ENCODE data around the gene ASCC3.

Gene ASCC3

DNA sequence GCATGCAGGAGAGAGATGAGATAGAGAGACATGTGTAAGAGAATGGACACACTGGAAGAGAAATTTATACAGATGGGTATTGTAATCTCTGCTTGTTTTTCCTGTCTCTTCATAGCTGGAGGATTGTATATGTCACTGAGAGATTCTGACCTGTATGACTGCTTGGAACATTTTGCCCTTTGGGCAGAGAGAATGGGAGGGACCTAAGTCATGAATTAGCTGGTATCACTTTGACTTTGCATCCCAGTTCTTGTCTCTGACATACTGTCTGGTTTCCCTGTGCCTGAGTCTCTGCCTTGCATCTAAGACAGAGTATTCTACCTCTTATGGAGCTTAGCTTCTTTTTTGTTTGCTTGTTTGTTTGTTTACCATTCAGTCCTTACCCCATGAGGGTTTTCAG, 37.0 kb upstream of the ASCC3 start:
- no peak for DNase-seq (ENCODE audit: extremely low read depth, low read depth)
- TF ChIP-seq, protein P1, sequence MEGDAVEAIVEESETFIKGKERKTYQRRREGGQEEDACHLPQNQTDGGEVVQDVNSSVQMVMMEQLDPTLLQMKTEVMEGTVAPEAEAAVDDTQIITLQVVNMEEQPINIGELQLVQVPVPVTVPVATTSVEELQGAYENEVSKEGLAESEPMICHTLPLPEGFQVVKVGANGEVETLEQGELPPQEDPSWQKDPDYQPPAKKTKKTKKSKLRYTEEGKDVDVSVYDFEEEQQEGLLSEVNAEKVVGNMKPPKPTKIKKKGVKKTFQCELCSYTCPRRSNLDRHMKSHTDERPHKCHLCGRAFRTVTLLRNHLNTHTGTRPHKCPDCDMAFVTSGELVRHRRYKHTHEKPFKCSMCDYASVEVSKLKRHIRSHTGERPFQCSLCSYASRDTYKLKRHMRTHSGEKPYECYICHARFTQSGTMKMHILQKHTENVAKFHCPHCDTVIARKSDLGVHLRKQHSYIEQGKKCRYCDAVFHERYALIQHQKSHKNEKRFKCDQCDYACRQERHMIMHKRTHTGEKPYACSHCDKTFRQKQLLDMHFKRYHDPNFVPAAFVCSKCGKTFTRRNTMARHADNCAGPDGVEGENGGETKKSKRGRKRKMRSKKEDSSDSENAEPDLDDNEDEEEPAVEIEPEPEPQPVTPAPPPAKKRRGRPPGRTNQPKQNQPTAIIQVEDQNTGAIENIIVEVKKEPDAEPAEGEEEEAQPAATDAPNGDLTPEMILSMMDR (IDR thresholded peaks at IDR 0.05; ENCODE audit: low read depth, low read length) = no peak

DNA sequence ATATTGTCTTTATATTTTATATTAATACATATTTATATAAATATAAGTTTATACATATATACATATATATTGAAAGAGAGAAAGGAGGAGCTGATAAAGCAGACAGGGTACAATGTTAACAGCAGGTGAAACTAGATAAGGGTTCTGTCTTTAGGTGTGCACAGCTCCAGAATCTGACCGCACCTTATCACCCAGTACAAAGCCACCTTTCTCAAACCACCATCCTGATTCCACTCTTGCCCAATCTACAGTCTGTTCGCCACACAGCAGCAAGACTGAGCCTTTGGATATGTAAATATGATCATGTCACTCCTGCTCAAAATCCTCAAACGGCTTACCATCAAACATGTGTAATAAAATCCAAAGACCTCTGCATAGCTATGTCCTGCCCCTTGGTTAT, 34.7 kb upstream of the ASCC3 start:
- no peak for DNase-seq (ENCODE audit: extremely low read depth, low read depth)
- TF ChIP-seq, protein P1 (IDR thresholded peaks at IDR 0.05; ENCODE audit: low read depth, low read length) = no peak

DNA sequence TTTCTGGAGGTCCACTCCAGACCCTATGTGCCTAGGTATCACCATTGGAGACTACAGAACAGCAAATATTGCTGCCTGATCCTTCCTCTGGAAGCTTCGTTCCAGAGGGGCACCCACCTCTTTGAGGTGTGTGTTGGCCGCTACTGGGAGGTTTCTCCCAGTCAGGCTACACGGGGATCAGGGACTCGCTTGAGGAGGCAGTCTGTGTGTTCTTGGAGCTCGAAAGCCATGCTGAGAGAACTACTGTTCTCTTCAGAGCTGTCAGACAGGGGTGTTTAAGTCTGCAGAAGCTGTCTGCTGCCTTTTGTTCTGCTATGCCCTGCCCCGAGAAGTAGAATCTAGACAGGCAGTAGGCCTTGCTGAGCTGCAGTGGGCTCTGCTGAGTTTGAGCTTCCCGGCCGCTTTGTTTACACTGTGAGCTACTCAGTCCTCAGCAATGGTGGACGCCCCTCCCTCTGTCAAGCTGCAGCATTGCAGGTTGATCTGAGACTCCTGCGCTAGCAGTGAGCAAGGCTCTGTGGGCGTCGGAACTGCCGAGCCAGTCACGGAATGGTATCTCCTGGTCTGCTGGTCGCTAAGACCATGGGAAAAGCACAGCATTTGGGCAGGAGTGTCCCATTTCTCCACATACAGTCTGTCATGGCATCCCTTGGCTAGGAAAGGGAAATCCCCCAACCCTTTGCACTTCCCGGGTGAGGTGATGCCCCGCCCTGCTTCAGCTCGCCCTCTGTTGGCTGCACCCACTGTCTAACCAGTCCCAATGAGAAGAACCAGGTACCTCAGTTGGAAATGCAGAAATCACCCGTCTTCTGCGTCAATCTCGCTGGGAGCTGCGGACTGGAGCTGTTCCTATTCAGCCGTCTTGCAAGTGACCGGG, 32.5 kb upstream of the ASCC3 start:
- no peak for DNase-seq (ENCODE audit: extremely low read depth, low read depth)
- TF ChIP-seq, protein P1 (IDR thresholded peaks at IDR 0.05; ENCODE audit: low read depth, low read length) = no peak

- TF ChIP-seq, protein P1 (IDR thresholded peaks at IDR 0.05; ENCODE audit: low read depth, low read length) = no peak; the same call in 1 of the 2 replicates
- DNase-seq (ENCODE audit: extremely low read depth, low read depth) = no peak
These were observed 25.2 kb upstream of the ASCC3 start for GRCh38 chr6:100906325-100906724.

DNA sequence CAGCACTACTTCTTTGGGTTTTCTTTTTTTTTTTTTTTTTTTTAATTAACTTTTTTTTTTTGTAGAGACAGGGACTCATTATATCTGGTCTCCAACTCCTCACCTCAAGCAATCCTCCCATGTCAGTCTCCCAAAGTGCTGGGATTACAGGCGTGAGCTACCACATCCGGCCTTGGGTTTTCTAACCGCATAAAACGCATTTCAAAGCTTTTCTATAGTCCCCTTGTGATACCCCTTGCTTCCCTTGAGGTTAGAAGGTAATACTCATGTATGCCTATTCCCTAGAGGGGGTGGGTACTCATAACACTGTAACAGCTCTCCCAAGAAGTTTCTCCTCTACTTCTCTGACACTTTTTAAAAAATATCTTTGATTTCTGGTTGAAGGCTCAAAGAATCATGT, 23.9 kb upstream of the ASCC3 start:
- no peak for DNase-seq (ENCODE audit: extremely low read depth, low read depth)
- TF ChIP-seq, protein P1 (IDR thresholded peaks at IDR 0.05; ENCODE audit: low read depth, low read length) = no peak

GRCh38 chr6:100904316-100904715, 23.2 kb upstream of the ASCC3 start:
- TF ChIP-seq, protein P1 (IDR thresholded peaks at IDR 0.05; ENCODE audit: low read depth, low read length) = no peak
- no peak for DNase-seq (ENCODE audit: extremely low read depth, low read depth)

- no peak for DNase-seq (ENCODE audit: extremely low read depth, low read depth)
- TF ChIP-seq, protein P1 (IDR thresholded peaks at IDR 0.05; ENCODE audit: low read depth, low read length) = no peak
These were observed 20.5 kb upstream of the ASCC3 start for GRCh38 chr6:100901582-100901981.

Data from AG09319 (cell line).